ENCODE measurements around the gene RNF207.

Gene RNF207

DNA sequence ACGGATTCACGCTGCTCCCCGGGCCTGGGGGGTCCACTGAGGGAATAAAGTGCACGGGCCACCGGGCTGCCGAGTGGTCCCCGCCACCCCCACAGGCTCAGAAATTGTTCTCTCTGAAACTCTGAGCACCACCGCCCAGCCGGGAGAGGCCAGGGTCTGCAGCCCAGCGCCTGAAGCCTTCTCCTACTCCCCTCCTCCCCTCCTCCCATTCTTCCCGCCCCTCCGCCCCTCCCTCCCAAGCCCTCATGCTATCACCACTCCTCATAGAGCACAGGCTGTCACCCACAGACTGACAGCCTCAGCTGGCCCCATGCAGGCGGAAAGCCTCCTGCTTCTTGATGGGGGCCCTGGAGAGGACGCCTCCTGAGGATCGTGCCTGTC, 55.7 kb downstream of the RNF207 start:
- H3K4me1 ChIP-seq (ENCODE audit: control insufficient read depth, insufficient read depth, low read depth, low read length): peaks cover 31% of the 10 kb centered on the region
- peak overlapping the region in 1 of 2 experiments; percentile 63 for H3K4me3 ChIP-seq (ENCODE audit: insufficient read depth in 1 of 2, low read depth in 1 of 2, low read length in 2 of 2)
- no peak overlapping the region for H2BK12ac ChIP-seq (ENCODE audit: low read length in 2 of 2)
- 20% methylated on average over 15 of the region's 15 CpGs for WGBS
- H3K4ac ChIP-seq (ENCODE audit: low read depth in 1 of 2, low read length in 2 of 2): no peak overlapping the region
- peaks cover 5 to 9% of the 10 kb centered on the region in 2 experiments for H3K27me3 ChIP-seq (ENCODE audit: control insufficient read depth in 1 of 2, insufficient read depth in 1 of 2, low read length in 2 of 2)
- no peak overlapping the region for H4K91ac ChIP-seq (ENCODE audit: low read length)
- no peaks in the 10 kb centered on the region for H3K9me3 ChIP-seq (ENCODE audit: control insufficient read depth, low read length)
- no peak overlapping the region for H2BK5ac ChIP-seq (ENCODE audit: low read depth, low read length, poor library complexity, severe bottlenecking)
- H2AK5ac ChIP-seq (ENCODE audit: low read length, severe bottlenecking): no peak overlapping the region
- H3K9ac ChIP-seq (ENCODE audit: low read length): peak overlapping the region; percentile 41
- H2BK15ac ChIP-seq (ENCODE audit: low read depth, poor library complexity, severe bottlenecking): no peak overlapping the region
- H3K23ac ChIP-seq (ENCODE audit: low read length in 2 of 2): no peak overlapping the region
- no peak overlapping the region for H3K14ac ChIP-seq (ENCODE audit: low read length in 2 of 2)
- no peak overlapping the region for H2BK120ac ChIP-seq (ENCODE audit: low read depth, low read length)
- H3K4me2 ChIP-seq (ENCODE audit: low read length, poor library complexity, severe bottlenecking): peak overlapping the region; percentile 90
- no peak overlapping the region for H4K8ac ChIP-seq (ENCODE audit: low read length)
- H3K79me1 ChIP-seq (replicated peaks; ENCODE audit: low read length, poor library complexity, severe bottlenecking): no peaks in the 10 kb centered on the region
- DNase-seq: no peak
- no peak overlapping the region for H2AFZ ChIP-seq (ENCODE audit: low read depth, low read length)
- no peak overlapping the region for H3K18ac ChIP-seq (ENCODE audit: low read depth in 1 of 2, low read length in 2 of 2)
- no peak overlapping the region for H3K27ac ChIP-seq (ENCODE audit: low read length, poor library complexity, severe bottlenecking)
- H3K36me3 ChIP-seq (ENCODE audit: control insufficient read depth in 1 of 2, insufficient read depth in 2 of 2, low read depth in 1 of 2, low read length in 2 of 2): peaks cover 0 to 6% of the 10 kb centered on the region in 2 experiments

DNA sequence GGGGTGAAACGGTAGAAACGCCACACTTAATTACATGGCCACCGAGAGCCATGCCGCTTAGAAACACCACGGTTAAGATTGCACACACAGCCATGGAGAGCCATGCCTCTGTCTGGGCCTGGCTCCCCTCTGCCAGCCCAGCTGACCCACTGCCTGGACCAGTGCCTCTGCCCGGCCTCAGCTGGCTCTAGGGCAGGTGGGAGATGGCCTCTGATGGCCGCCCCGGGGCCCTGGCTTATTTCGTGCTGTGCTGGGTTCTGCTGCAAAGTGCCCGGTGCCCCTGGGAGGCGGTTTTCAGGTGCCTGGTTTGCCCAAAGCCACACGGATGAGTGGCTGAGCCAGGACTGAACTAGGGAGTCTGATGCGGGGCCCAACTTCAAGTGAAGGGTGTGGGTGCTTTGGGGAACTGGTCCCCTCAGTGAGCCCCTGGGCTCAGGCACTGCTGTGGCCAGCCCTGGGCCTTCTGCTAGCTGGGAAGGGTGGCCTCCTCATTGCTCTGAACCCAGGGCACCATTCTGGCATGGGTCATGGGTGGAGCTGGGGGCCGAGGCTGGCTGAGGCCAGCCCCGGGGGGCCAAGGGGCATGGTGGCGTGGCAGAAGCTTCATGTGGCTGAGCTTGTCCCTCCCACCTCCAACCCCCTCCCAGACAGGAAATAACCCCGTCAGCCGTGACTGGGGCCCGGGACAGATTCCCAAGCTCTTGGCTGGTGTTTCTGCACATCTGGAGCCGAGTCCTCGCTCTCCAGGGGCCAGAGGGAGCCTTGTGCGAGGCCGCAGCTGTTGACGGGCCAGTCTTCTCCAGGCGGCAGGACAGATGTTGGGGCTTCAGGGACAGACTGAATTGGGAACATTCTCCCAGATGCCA, 56.9 kb downstream of the RNF207 start:
- H2BK120ac ChIP-seq (ENCODE audit: low read depth, low read length): no peak overlapping the region

DNA sequence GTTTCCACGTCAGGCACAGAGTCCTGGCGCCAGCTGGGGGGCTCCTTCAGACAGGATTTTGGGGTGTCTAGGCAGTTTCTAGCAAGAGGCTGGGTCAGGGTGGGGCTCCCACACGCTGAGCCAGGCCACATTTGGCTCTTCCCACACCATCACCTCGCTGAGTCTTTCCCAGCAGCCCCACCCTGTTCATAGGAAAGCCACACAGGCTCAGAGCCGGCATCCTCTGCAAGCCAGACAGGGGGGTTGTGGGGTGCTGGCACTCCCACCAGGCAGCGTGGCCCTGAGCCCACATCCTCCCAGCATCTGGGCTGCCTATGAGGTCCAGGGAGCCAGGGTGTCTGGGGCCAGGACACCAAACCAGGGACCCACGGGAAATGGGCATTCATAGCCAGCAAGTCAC, 57.8 kb downstream of the RNF207 start:
- Histone ChIP-seq H3K4me2 (ENCODE audit: low read length, poor library complexity, severe bottlenecking) (no peak overlapping the region), H3K9me3 (ENCODE audit: control insufficient read depth, low read length) (no peaks in the 10 kb centered on the region), H3K4me1 (ENCODE audit: control insufficient read depth, insufficient read depth, low read depth, low read length) (peaks cover 48% of the 10 kb centered on the region), H4K8ac (ENCODE audit: low read length) (no peak overlapping the region), H2BK15ac (ENCODE audit: low read depth, poor library complexity, severe bottlenecking) (no peak overlapping the region), H3K23ac (ENCODE audit: low read length in 2 of 2) (no peak overlapping the region), H3K18ac (ENCODE audit: low read depth in 1 of 2, low read length in 2 of 2) (no peak overlapping the region), H2BK120ac (ENCODE audit: low read depth, low read length) (no peak overlapping the region), H3K79me1 (replicated peaks; ENCODE audit: low read length, poor library complexity, severe bottlenecking) (no peaks in the 10 kb centered on the region), H4K91ac (ENCODE audit: low read length) (no peak overlapping the region), H3K27me3 (ENCODE audit: control insufficient read depth in 1 of 2, insufficient read depth in 1 of 2, low read length in 2 of 2) (peaks cover 5 to 9% of the 10 kb centered on the region in 2 experiments), H3K9ac (ENCODE audit: low read length) (no peak overlapping the region), H3K14ac (ENCODE audit: low read length in 2 of 2) (no peak overlapping the region), H2BK12ac (ENCODE audit: low read length in 2 of 2) (no peak overlapping the region), H3K27ac (ENCODE audit: low read length, poor library complexity, severe bottlenecking) (no peak overlapping the region), H3K36me3 (ENCODE audit: control insufficient read depth in 1 of 2, insufficient read depth in 2 of 2, low read depth in 1 of 2, low read length in 2 of 2) (peaks cover 0 to 6% of the 10 kb centered on the region in 2 experiments), H3K4me3 (ENCODE audit: insufficient read depth in 1 of 2, low read depth in 1 of 2, low read length in 2 of 2) (no peak overlapping the region), H2AK5ac (ENCODE audit: low read length, severe bottlenecking) (no peak overlapping the region), H3K4ac (ENCODE audit: low read depth in 1 of 2, low read length in 2 of 2) (no peak overlapping the region), H2BK5ac (ENCODE audit: low read depth, low read length, poor library complexity, severe bottlenecking) (no peak overlapping the region), H2AFZ (ENCODE audit: low read depth, low read length) (no peak overlapping the region)
- no peak for DNase-seq
- WGBS: 84% methylated on average over 6 of the region's 7 CpGs

More for the DNA sequence above, 56.9 kb downstream of the RNF207 start:
- no peak overlapping the region for H4K91ac ChIP-seq (ENCODE audit: low read length)
- H2BK12ac ChIP-seq (ENCODE audit: low read length in 2 of 2): no peak overlapping the region
- no peak overlapping the region for H3K27ac ChIP-seq (ENCODE audit: low read length, poor library complexity, severe bottlenecking)
- DNase-seq: peak; percentile 32
- H2AK5ac ChIP-seq (ENCODE audit: low read length, severe bottlenecking): no peak overlapping the region
- 71% methylated on average over 25 of the region's 25 CpGs for WGBS
- H3K36me3 ChIP-seq (ENCODE audit: control insufficient read depth in 1 of 2, insufficient read depth in 2 of 2, low read depth in 1 of 2, low read length in 2 of 2): peaks cover 0 to 6% of the 10 kb centered on the region in 2 experiments
- H3K14ac ChIP-seq (ENCODE audit: low read length in 2 of 2): no peak overlapping the region
- peaks cover 42% of the 10 kb centered on the region for H3K4me1 ChIP-seq (ENCODE audit: control insufficient read depth, insufficient read depth, low read depth, low read length)
- no peak overlapping the region for H3K4me2 ChIP-seq (ENCODE audit: low read length, poor library complexity, severe bottlenecking)
- H2BK15ac ChIP-seq (ENCODE audit: low read depth, poor library complexity, severe bottlenecking): no peak overlapping the region
- H3K4ac ChIP-seq (ENCODE audit: low read depth in 1 of 2, low read length in 2 of 2): no peak overlapping the region
- peaks cover 5 to 9% of the 10 kb centered on the region in 2 experiments for H3K27me3 ChIP-seq (ENCODE audit: control insufficient read depth in 1 of 2, insufficient read depth in 1 of 2, low read length in 2 of 2)
- H3K4me3 ChIP-seq (ENCODE audit: insufficient read depth in 1 of 2, low read depth in 1 of 2, low read length in 2 of 2): no peak overlapping the region
- no peak overlapping the region for H2AFZ ChIP-seq (ENCODE audit: low read depth, low read length)
- no peaks in the 10 kb centered on the region for H3K79me1 ChIP-seq (replicated peaks; ENCODE audit: low read length, poor library complexity, severe bottlenecking)
- no peak overlapping the region for H4K8ac ChIP-seq (ENCODE audit: low read length)
- no peak overlapping the region for H3K18ac ChIP-seq (ENCODE audit: low read depth in 1 of 2, low read length in 2 of 2)
- H2BK5ac ChIP-seq (ENCODE audit: low read depth, low read length, poor library complexity, severe bottlenecking): no peak overlapping the region
- no peak overlapping the region for H3K9ac ChIP-seq (ENCODE audit: low read length)
- H3K23ac ChIP-seq (ENCODE audit: low read length in 2 of 2): no peak overlapping the region
- no peaks in the 10 kb centered on the region for H3K9me3 ChIP-seq (ENCODE audit: control insufficient read depth, low read length)

DNA sequence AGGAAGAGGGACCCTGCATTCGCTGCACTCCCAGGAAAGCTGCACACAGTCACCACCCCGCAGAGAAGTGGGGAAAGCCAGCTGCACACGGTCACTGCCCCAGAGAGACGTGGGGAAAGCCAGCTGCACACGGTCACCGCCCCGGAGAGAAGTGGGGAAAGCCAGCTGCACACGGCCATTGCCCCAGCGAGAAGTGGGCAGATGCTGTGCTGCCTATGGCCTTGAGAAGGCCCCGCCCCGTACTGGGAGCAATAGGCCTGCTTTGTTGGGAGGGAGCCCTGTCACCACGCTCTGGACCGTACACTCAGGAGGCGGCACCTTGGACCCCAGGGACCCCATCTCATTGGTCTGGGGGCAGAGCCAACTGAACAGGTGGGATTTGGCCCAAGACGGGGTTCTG, 59.2 kb downstream of the RNF207 start:
- Histone ChIP-seq H2BK5ac (ENCODE audit: low read depth, low read length, poor library complexity, severe bottlenecking) (no peak overlapping the region), H3K4ac (ENCODE audit: low read depth in 1 of 2, low read length in 2 of 2) (no peak overlapping the region), H3K9ac (ENCODE audit: low read length) (no peak overlapping the region), H2BK12ac (ENCODE audit: low read length in 2 of 2) (no peak overlapping the region), H3K18ac (ENCODE audit: low read depth in 1 of 2, low read length in 2 of 2) (no peak overlapping the region), H2AK5ac (ENCODE audit: low read length, severe bottlenecking) (no peak overlapping the region), H3K4me1 (ENCODE audit: control insufficient read depth, insufficient read depth, low read depth, low read length) (peaks cover 58% of the 10 kb centered on the region), H2BK120ac (ENCODE audit: low read depth, low read length) (no peak overlapping the region), H2AFZ (ENCODE audit: low read depth, low read length) (no peak overlapping the region), H4K91ac (ENCODE audit: low read length) (no peak overlapping the region), H3K36me3 (ENCODE audit: control insufficient read depth in 1 of 2, insufficient read depth in 2 of 2, low read depth in 1 of 2, low read length in 2 of 2) (peaks cover 0 to 6% of the 10 kb centered on the region in 2 experiments), H4K8ac (ENCODE audit: low read length) (no peak overlapping the region), H3K23ac (ENCODE audit: low read length in 2 of 2) (no peak overlapping the region), H3K4me3 (ENCODE audit: insufficient read depth in 1 of 2, low read depth in 1 of 2, low read length in 2 of 2) (no peak overlapping the region), H3K27me3 (ENCODE audit: control insufficient read depth in 1 of 2, insufficient read depth in 1 of 2, low read length in 2 of 2) (no peaks in the 10 kb centered on the region), H3K27ac (ENCODE audit: low read length, poor library complexity, severe bottlenecking) (no peak overlapping the region), H2BK15ac (ENCODE audit: low read depth, poor library complexity, severe bottlenecking) (no peak overlapping the region), H3K4me2 (ENCODE audit: low read length, poor library complexity, severe bottlenecking) (no peak overlapping the region), H3K79me1 (replicated peaks; ENCODE audit: low read length, poor library complexity, severe bottlenecking) (no peaks in the 10 kb centered on the region), H3K14ac (ENCODE audit: low read length in 2 of 2) (no peak overlapping the region), H3K9me3 (ENCODE audit: control insufficient read depth, low read length) (no peaks in the 10 kb centered on the region)
- DNase-seq: no peak
- WGBS: 94% methylated on average over 15 of the region's 15 CpGs

Data from mesenchymal stem cell (in vitro differentiated cells and primary cell).